NB4 (cell line): ENCODE results near the gene GRIK1.

ENCODE experiments used
- MYC ChIP-seq: IDR thresholded peaks from 2 replicates; pipeline ENCODE4 v1.6.1; 2011; ENCODE audit warnings: low read depth, low read length
- POLR2A ChIP-seq: IDR thresholded peaks from 2 replicates; pipeline ENCODE4 v1.6.1; 2011; ENCODE audit warnings: mild to moderate bottlenecking; ENCODE audit not compliant: insufficient read length; ENCODE audit errors: extremely low read depth
- TF ChIP-seq, protein P1 (sequence below): IDR thresholded peaks from one replicate; pipeline ENCODE4 v1.5.1; 2012; ENCODE audit warnings: low read depth, low read length
- TF ChIP-seq, protein P2 (sequence below): IDR thresholded peaks from 2 replicates; pipeline ENCODE4 v1.6.1; 2011; ENCODE audit warnings: low read depth, low read length

DNA sequence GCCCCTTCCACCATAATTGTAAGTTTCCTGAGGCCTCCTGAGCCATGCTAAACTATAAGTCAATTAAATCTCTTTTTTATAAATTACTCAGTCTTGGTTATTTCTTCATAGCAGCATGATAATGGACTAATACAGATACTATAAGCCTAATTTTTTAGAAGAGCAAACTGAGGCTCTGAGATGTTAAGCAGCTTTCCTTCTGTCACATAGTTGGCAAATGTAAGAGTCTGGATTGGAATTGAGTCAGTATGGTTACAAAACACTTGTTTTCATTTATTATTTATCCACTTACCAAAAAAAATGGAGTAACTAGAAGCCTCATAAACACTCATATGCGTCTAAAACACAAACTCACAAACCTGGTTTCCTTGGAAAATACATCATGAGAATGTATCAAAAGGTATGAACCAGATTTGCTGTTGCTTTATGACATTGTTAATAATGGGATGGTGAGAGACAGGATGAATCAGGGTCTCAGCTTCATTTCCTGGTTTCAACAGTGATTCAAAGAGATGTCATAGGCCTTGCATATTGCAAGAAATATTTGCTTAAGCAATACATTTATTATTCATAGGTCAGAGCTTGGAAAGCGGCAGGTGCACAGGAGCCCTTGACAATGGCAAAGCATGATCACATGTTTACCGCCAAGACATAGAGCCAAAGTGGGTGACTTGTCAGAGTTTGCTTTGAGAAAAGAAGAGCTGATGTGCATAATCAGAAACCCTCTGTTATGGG is 221.5 kb downstream of the GRIK1 start:
- TF ChIP-seq POLR2A (no peak), MYC (no peak)
- TF ChIP-seq, protein P1, sequence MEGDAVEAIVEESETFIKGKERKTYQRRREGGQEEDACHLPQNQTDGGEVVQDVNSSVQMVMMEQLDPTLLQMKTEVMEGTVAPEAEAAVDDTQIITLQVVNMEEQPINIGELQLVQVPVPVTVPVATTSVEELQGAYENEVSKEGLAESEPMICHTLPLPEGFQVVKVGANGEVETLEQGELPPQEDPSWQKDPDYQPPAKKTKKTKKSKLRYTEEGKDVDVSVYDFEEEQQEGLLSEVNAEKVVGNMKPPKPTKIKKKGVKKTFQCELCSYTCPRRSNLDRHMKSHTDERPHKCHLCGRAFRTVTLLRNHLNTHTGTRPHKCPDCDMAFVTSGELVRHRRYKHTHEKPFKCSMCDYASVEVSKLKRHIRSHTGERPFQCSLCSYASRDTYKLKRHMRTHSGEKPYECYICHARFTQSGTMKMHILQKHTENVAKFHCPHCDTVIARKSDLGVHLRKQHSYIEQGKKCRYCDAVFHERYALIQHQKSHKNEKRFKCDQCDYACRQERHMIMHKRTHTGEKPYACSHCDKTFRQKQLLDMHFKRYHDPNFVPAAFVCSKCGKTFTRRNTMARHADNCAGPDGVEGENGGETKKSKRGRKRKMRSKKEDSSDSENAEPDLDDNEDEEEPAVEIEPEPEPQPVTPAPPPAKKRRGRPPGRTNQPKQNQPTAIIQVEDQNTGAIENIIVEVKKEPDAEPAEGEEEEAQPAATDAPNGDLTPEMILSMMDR = no peak
- TF ChIP-seq, protein P2, sequence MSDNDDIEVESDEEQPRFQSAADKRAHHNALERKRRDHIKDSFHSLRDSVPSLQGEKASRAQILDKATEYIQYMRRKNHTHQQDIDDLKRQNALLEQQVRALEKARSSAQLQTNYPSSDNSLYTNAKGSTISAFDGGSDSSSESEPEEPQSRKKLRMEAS = no peak
